GM23338 (cell line): ENCODE results near the gene ASPDH. TPM values are rescaled to one million over a fixed set of nuclear protein-coding genes. Genes with fewer than 3 reads are reported as not detected.

Source experiments
- ATAC-seq: fragments of 200-7000 bp; cut with Tn5 transposase; 3 replicates; pipeline ENCODE4 v1.9.1; 2020
- DNase-seq: peaks from one replicate; pipeline ENCODE4 v3.0.0-alpha.2; 2015; ENCODE audit warnings: low spot score
- H2AFZ ChIP-seq: fragments of 200-600 bp; sonication (generic); 2 replicates; pipeline ENCODE4 v1.8.0; 2016; ENCODE audit warnings: antibody characterized with exemption, mild to moderate bottlenecking, moderate library complexity
- H3F3A ChIP-seq: fragments of 200-600 bp; sonication (generic); replicated peaks from 2 replicates; pipeline ENCODE4 v1.8.0; 2017; ENCODE audit warnings: antibody characterized with exemption, mixed run types, low read depth
- H3K27ac ChIP-seq: fragments of 200-600 bp; sonication (generic); 2 replicates; pipeline ENCODE4 v1.6.1; 2016; ENCODE audit warnings: low read depth
- H3K27me3 ChIP-seq: fragments of 200-600 bp; sonication (generic); 2 replicates; pipeline ENCODE4 v1.8.0; 2016; ENCODE audit warnings: mild to moderate bottlenecking, mixed run types, moderate library complexity; ENCODE audit not compliant: insufficient read depth
- H3K36me3 ChIP-seq: fragments of 200-600 bp; sonication (generic); 2 replicates; pipeline ENCODE4 v1.8.0; 2016; ENCODE audit warnings: mild to moderate bottlenecking; ENCODE audit not compliant: insufficient read depth
- H3K4me1 ChIP-seq: fragments of 200-600 bp; sonication (generic); 2 replicates; pipeline ENCODE4 v1.8.0; 2016; ENCODE audit warnings: mild to moderate bottlenecking, moderate library complexity; ENCODE audit not compliant: insufficient read depth
- H3K4me2 ChIP-seq: fragments of 200-600 bp; sonication (generic); 2 replicates; pipeline ENCODE4 v1.7.1; 2017; ENCODE audit warnings: mixed run types
- H3K4me3 ChIP-seq: fragments of 200-600 bp; sonication (generic); 2 replicates; pipeline ENCODE4 v1.6.1; 2016; ENCODE audit warnings: mixed run types
- H3K79me2 ChIP-seq: fragments of 200-600 bp; sonication (generic); replicated peaks from 2 replicates; pipeline ENCODE4 v1.8.0; 2017; ENCODE audit warnings: mild to moderate bottlenecking; ENCODE audit not compliant: insufficient read depth
- H3K9me2 ChIP-seq: fragments of 200-600 bp; sonication (generic); 2 replicates; pipeline ENCODE4 v1.8.0; 2017; ENCODE audit not compliant: insufficient read depth
- H4K20me1 ChIP-seq: fragments of 200-600 bp; sonication (generic); replicated peaks from 2 replicates; pipeline ENCODE4 v1.8.0; 2017; ENCODE audit warnings: mild to moderate bottlenecking; ENCODE audit not compliant: insufficient read depth
- H3K27ac Mint-ChIP-seq: 2 replicates; pipeline ENCODE4 v1.8.0; 2020; ENCODE audit warnings: inconsistent platforms, mild to moderate bottlenecking, moderate library complexity, mixed read lengths
- H3K27me3 Mint-ChIP-seq: 3 replicates; pipeline ENCODE4 v1.8.0; 2022; ENCODE audit warnings: low read depth, mild to moderate bottlenecking, moderate library complexity, mixed read lengths, inconsistent platforms; ENCODE audit not compliant: insufficient read depth, poor library complexity
- H3K36me3 Mint-ChIP-seq: 3 replicates; pipeline ENCODE4 v1.8.0; 2021; ENCODE audit warnings: low read depth, mild to moderate bottlenecking, inconsistent platforms, moderate library complexity, mixed read lengths
- H3K4me1 Mint-ChIP-seq: 3 replicates; pipeline ENCODE4 v1.8.0; 2020; ENCODE audit warnings: mild to moderate bottlenecking, inconsistent platforms, mixed read lengths
- H3K4me3 Mint-ChIP-seq: 3 replicates; pipeline ENCODE4 v1.8.0; 2021; ENCODE audit warnings: moderate library complexity, mild to moderate bottlenecking, inconsistent platforms, mixed read lengths
- H3K9me3 Mint-ChIP-seq: 3 replicates; pipeline ENCODE4 v1.8.0; 2020; ENCODE audit warnings: moderate library complexity, mild to moderate bottlenecking, inconsistent platforms, mixed read lengths
- CREB1 ChIP-seq: fragments of 250-450 bp; sonication (Bioruptor Pico); IDR thresholded peaks from 2 replicates; pipeline ENCODE4 v1.5.0; 2020; ENCODE audit warnings: low read depth, mild to moderate bottlenecking, moderate library complexity
- CTCF ChIP-seq, 2 experiments: fragments of 200-600 bp in 1 of 2; sonication (generic) in 1 of 2; conservative IDR thresholded peaks; 2 replicates each; pipeline versions ENCODE4 v1.5.1 to v1.6.1; 2016 to 2017; ENCODE audit warnings: antibody characterized with exemption in 2 of 2, low read depth in 2 of 2, mild to moderate bottlenecking in 2 of 2, moderate library complexity in 1 of 2
- ETS1 ChIP-seq: IDR thresholded peaks from 2 replicates; pipeline ENCODE4 v1.6.1; 2016; ENCODE audit warnings: antibody characterized with exemption
- EZH2 ChIP-seq: fragments of 200-600 bp; sonication (generic); IDR thresholded peaks from one replicate; pipeline ENCODE4 v1.8.0; 2017; ENCODE audit warnings: antibody characterized with exemption, mild to moderate bottlenecking, low read depth; ENCODE audit not compliant: unreplicated experiment
- JUNB ChIP-seq: IDR thresholded peaks from one replicate; pipeline ENCODE4 v1.6.1; 2016; ENCODE audit warnings: antibody characterized with exemption; ENCODE audit not compliant: unreplicated experiment
- POLR2AphosphoS5 ChIP-seq: IDR thresholded peaks from 2 replicates; pipeline ENCODE4 v1.6.1; 2016; ENCODE audit warnings: antibody characterized with exemption, low read depth
- STAT1 ChIP-seq: IDR thresholded peaks from one replicate; pipeline ENCODE4 v1.6.1; 2016; ENCODE audit warnings: antibody characterized with exemption; ENCODE audit not compliant: unreplicated experiment
- ZNF114 ChIP-seq: fragments of 250-450 bp; sonication (Bioruptor Pico); IDR thresholded peaks from 2 replicates; pipeline ENCODE4 v1.5.0; 2020; ENCODE audit warnings: mild to moderate bottlenecking, moderate library complexity
- ZNF331 ChIP-seq: fragments of 250-450 bp; sonication (Bioruptor Pico); IDR thresholded peaks from 2 replicates; pipeline ENCODE4 v1.5.0; 2020; ENCODE audit warnings: low read depth, mild to moderate bottlenecking, moderate library complexity
- polyA plus RNA-seq: library from polyadenylated mRNA; unstranded; fragments of >200 nt; fragmentation: Nextera tagmentation; extraction: Ambion mirVana; gene quantifications from 2 replicates; pipeline ENCODE4 v1.2.1, GENCODE V29; 2016
- total RNA-seq: library from RNA; depleted of rRNA; stranded (reverse); fragments of >200 nt; shearing (Covaris generic); gene quantifications from 2 replicates; pipeline ENCODE4 v1.2.3, GENCODE V29; 2014

ASPDH gene
- total and polyA plus RNA-seq, 2 experiments from 2014 or later: not detected

GRCh38 chr19:50486823-50487515, 26.7 kb downstream of the ASPDH start:
- H3K27me3 Mint-ChIP-seq: peaks cover 5% of the 10 kb centered on the region
- no peak for ATAC-seq

GRCh38 chr19:50485284-50485955, 28.3 kb downstream of the ASPDH start:
- Histone ChIP-seq H3K27me3 (peaks cover 38% of the 10 kb centered on the region), H4K20me1 (no peaks in the 10 kb centered on the region), H3K36me3 (peaks cover 9% of the 10 kb centered on the region), H3F3A (0 out of 2 replicates have a peak, but pooled peaks cover 2% of the 10 kb centered on the region), H3K4me2 (no peak overlapping the region), H3K4me3 (no peak overlapping the region), H3K9me2 (no peaks in the 10 kb centered on the region), H3K27ac (no peak overlapping the region), H2AFZ (no peak overlapping the region), H3K79me2 (no peaks in the 10 kb centered on the region), H3K4me1 (peaks cover 13% of the 10 kb centered on the region; the same call in 1 of the 2 replicates)
- H3K27me3 Mint-ChIP-seq: peaks cover 5% of the 10 kb centered on the region
- peaks cover 96% of the 10 kb centered on the region for H3K9me3 Mint-ChIP-seq
- H3K4me3 Mint-ChIP-seq: no peak overlapping the region
- DNase-seq: no peak
- H3K36me3 Mint-ChIP-seq: peaks cover 51% of the 10 kb centered on the region
- H3K4me1 Mint-ChIP-seq: no peaks in the 10 kb centered on the region
- no peak overlapping the region for H3K27ac Mint-ChIP-seq
- no peak for ATAC-seq
- TF ChIP-seq ETS1 (no peak), EZH2 (no peak), CREB1 (CRISPR knock-in tag) (no peak), JUNB (no peak)

More at GRCh38 chr19:50486823-50487515, 26.7 kb downstream of the ASPDH start:
- Mint-ChIP-seq H3K27ac (no peak overlapping the region), H3K4me1 (no peaks in the 10 kb centered on the region; the same call in 2 of the 3 replicates), H3K4me3 (no peak overlapping the region), H3K9me3 (peaks cover 99% of the 10 kb centered on the region), H3K36me3 (peaks cover 62% of the 10 kb centered on the region)
- Histone ChIP-seq H3K27me3 (peaks cover 54% of the 10 kb centered on the region), H2AFZ (no peak overlapping the region), H3K27ac (no peak overlapping the region), H3K4me3 (no peak overlapping the region), H4K20me1 (no peaks in the 10 kb centered on the region), H3K4me2 (no peak overlapping the region), H3K4me1 (peaks cover 19% of the 10 kb centered on the region; the same call in 1 of the 2 replicates), H3K79me2 (no peaks in the 10 kb centered on the region), H3K36me3 (peaks cover 9% of the 10 kb centered on the region), H3F3A (0 out of 2 replicates have a peak, but pooled peaks cover 4% of the 10 kb centered on the region), H3K9me2 (no peaks in the 10 kb centered on the region)
- DNase-seq: peak; percentile 97
- TF ChIP-seq CTCF (conservative IDR thresholded peaks at IDR 0.05; ENCODE audit: low read depth in 2 of 2) (peak; percentile 91 to 99), CREB1 (CRISPR knock-in tag) (no peak), ETS1 (no peak), ZNF331 (CRISPR knock-in tag) (no peak), ZNF114 (CRISPR knock-in tag) (no peak), EZH2 (no peak), POLR2AphosphoS5 (0 out of 2 replicates have a peak, but pooled peaks have one; percentile 26), STAT1 (no peak)
